ENCODE data around the gene EEFSEC. TPM values are rescaled to one million over a fixed set of nuclear protein-coding genes. Genes with fewer than 3 reads are reported as not detected.
A peak's percentile ranks its signal among the peaks of the same experiment; 100 is the strongest.

EEFSEC gene
- total RNA-seq, 1 donor from 2014 or later = 0.92 TPM

GRCh38 chr3:128281461-128282367 is 128.4 kb downstream of the EEFSEC start:
- H3K27me3 Mint-ChIP-seq (ENCODE audit: insufficient read depth, low read depth) = peaks cover 4% of the 10 kb centered on the region
- no peaks in the 10 kb centered on the region for H3K9me3 ChIP-seq (ENCODE audit: low read depth)
- peak overlapping the region; percentile 12 for H3K4me3 Mint-ChIP-seq
- H3K4me2 ChIP-seq = no peak overlapping the region
- H3K36me3 Mint-ChIP-seq = peaks cover 4% of the 10 kb centered on the region
- H3F3A ChIP-seq (ENCODE audit: low read depth) = peaks cover 26% of the 10 kb centered on the region
- no peak overlapping the region for H3K27ac ChIP-seq
- H3K4me1 Mint-ChIP-seq = peaks cover 69% of the 10 kb centered on the region
- no peak overlapping the region for H3K9ac ChIP-seq
- no peaks in the 10 kb centered on the region for H3K79me2 ChIP-seq (ENCODE audit: low read depth)
- no peaks in the 10 kb centered on the region for H3K9me3 Mint-ChIP-seq
- H2AFZ ChIP-seq (replicated peaks) = no peak overlapping the region
- H3K36me3 ChIP-seq = no peaks in the 10 kb centered on the region
- H3K4me3 ChIP-seq = no peak overlapping the region
- DNase-seq (ENCODE audit: low spot score) = no peak
- peaks cover 9% of the 10 kb centered on the region for H3K27me3 ChIP-seq
- TF ChIP-seq EZH2phosphoT487 (IDR thresholded peaks at IDR 0.05) (no peak), EZH2 (IDR thresholded peaks at IDR 0.05) (no peak), CTCF (IDR thresholded peaks at IDR 0.05) (no peak)
- H3K4me1 ChIP-seq = peaks cover 46% of the 10 kb centered on the region
- H4K20me1 ChIP-seq (ENCODE audit: low read depth) = no peaks in the 10 kb centered on the region
- H3K27ac Mint-ChIP-seq = peak overlapping the region; percentile 94

- Mint-ChIP-seq H3K36me3 (peaks cover 4% of the 10 kb centered on the region), H3K4me1 (peaks cover 70% of the 10 kb centered on the region), H3K9me3 (no peaks in the 10 kb centered on the region), H3K27ac (peak overlapping the region; percentile 51), H3K4me3 (no peak overlapping the region), H3K27me3 (ENCODE audit: insufficient read depth, low read depth) (peaks cover 4% of the 10 kb centered on the region)
- Histone ChIP-seq H3K27ac (no peak overlapping the region), H3K79me2 (ENCODE audit: low read depth) (no peaks in the 10 kb centered on the region), H3K27me3 (peaks cover 9% of the 10 kb centered on the region), H2AFZ (replicated peaks) (no peak overlapping the region), H3K36me3 (no peaks in the 10 kb centered on the region), H3K9ac (no peak overlapping the region), H3K4me1 (peaks cover 48% of the 10 kb centered on the region), H3K4me2 (no peak overlapping the region), H3K4me3 (no peak overlapping the region), H4K20me1 (ENCODE audit: low read depth) (no peaks in the 10 kb centered on the region), H3F3A (ENCODE audit: low read depth) (peaks cover 26% of the 10 kb centered on the region), H3K9me3 (ENCODE audit: low read depth) (no peaks in the 10 kb centered on the region)
- no peak for DNase-seq (ENCODE audit: low spot score)
- TF ChIP-seq CTCF (IDR thresholded peaks at IDR 0.05) (no peak), EZH2phosphoT487 (IDR thresholded peaks at IDR 0.05) (no peak), EZH2 (IDR thresholded peaks at IDR 0.05) (no peak)
These were observed 129.3 kb downstream of the EEFSEC start for GRCh38 chr3:128282380-128283196.

GRCh38 chr3:128283421-128283820 is 130.1 kb downstream of the EEFSEC start:
- DNase-seq (ENCODE audit: low spot score) = no peak
- Histone ChIP-seq H3K27me3 (peaks cover 9% of the 10 kb centered on the region), H3F3A (ENCODE audit: low read depth) (peaks cover 26% of the 10 kb centered on the region), H4K20me1 (ENCODE audit: low read depth) (no peaks in the 10 kb centered on the region), H3K4me1 (peaks cover 41% of the 10 kb centered on the region), H3K4me3 (no peak overlapping the region), H3K9ac (no peak overlapping the region), H3K4me2 (no peak overlapping the region), H2AFZ (replicated peaks) (no peak overlapping the region), H3K79me2 (ENCODE audit: low read depth) (no peaks in the 10 kb centered on the region), H3K36me3 (no peaks in the 10 kb centered on the region), H3K9me3 (ENCODE audit: low read depth) (no peaks in the 10 kb centered on the region), H3K27ac (no peak overlapping the region)
- H3K27me3 Mint-ChIP-seq (ENCODE audit: insufficient read depth, low read depth) = peaks cover 4% of the 10 kb centered on the region
- H3K9me3 Mint-ChIP-seq = peaks cover 2% of the 10 kb centered on the region
- H3K36me3 Mint-ChIP-seq = peaks cover 6% of the 10 kb centered on the region
- no peak overlapping the region for H3K4me3 Mint-ChIP-seq
- no peak for TF ChIP-seq EZH2 (IDR thresholded peaks at IDR 0.05)
- TF ChIP-seq CTCF (IDR thresholded peaks at IDR 0.05) = no peak
- no peak for TF ChIP-seq EZH2phosphoT487 (IDR thresholded peaks at IDR 0.05)
- H3K4me1 Mint-ChIP-seq = peaks cover 63% of the 10 kb centered on the region
- peak overlapping the region; percentile 22 for H3K27ac Mint-ChIP-seq
